Upper lobe of left lung (tissue), 6 donors: ENCODE data around the gene CENPV. TPM values are rescaled to one million over a fixed set of nuclear protein-coding genes. Genes with fewer than 3 reads are reported as not detected.
A peak's percentile ranks its signal among the peaks of the same experiment; 100 is the strongest.

Experiments used
- ATAC-seq, 2 donors: fragments of 200-7000 bp; cut with Tn5 transposase; one replicate each; pipeline ENCODE4 v1.9.1; 2022; ENCODE audit warnings: mild to moderate bottlenecking in 2 of 2, moderate library complexity in 2 of 2; ENCODE audit not compliant: low FRiP score in 2 of 2
- DNase-seq, 2 donors: peaks; one replicate each; pipeline ENCODE4 v3.0.0-alpha.2; 2019 to 2020
- H3K27ac ChIP-seq, 4 donors: fragments of 200-600 bp; sonication (generic); one replicate each; pipeline ENCODE4 v1.5.1; 2016 to 2019
- H3K27me3 ChIP-seq, 4 donors: fragments of 200-600 bp; sonication (generic); one replicate each; pipeline ENCODE4 v1.5.1; 2017 to 2019
- H3K36me3 ChIP-seq, 4 donors: fragments of 200-600 bp; sonication (generic); one replicate each; pipeline ENCODE4 v1.5.1; 2016 to 2019
- H3K4me1 ChIP-seq, 4 donors: fragments of 200-600 bp; sonication (generic); one replicate each; pipeline ENCODE4 v1.5.1; 2018 to 2019
- H3K4me3 ChIP-seq, 4 donors: fragments of 200-600 bp; sonication (generic); one replicate each; pipeline ENCODE4 v1.5.1; 2017 to 2019; ENCODE audit warnings: mild to moderate bottlenecking in 2 of 4, moderate library complexity in 1 of 4
- H3K9me3 ChIP-seq, 4 donors: fragments of 200-600 bp; sonication (generic); one replicate each; pipeline ENCODE4 v1.5.1; 2018 to 2019
- CTCF ChIP-seq, 6 experiments: fragments of 450-650 bp in 4 of 6; fragments of 200-600 bp in 2 of 6; sonication (generic) in 2 of 6; IDR thresholded peaks; one replicate each; pipeline ENCODE4 v1.5.1; 2016 to 2019; ENCODE audit warnings: antibody characterized with exemption in 6 of 6
- EP300 ChIP-seq, 4 donors: sonication (generic); formaldehyde crosslinking; IDR thresholded peaks; one replicate each; pipeline ENCODE4 v1.5.1; 2017; ENCODE audit warnings: antibody characterized with exemption in 4 of 4, control low read depth in 2 of 4
- POLR2A ChIP-seq, 4 donors: fragments of 450-650 bp; IDR thresholded peaks; one replicate each; pipeline ENCODE4 v1.5.1; 2016 to 2017; ENCODE audit warnings: antibody characterized with exemption in 4 of 4, mild to moderate bottlenecking in 2 of 4
- POLR2AphosphoS5 ChIP-seq, 2 donors: sonication (generic); formaldehyde crosslinking; IDR thresholded peaks; one replicate each; pipeline ENCODE4 v1.5.1; 2017; ENCODE audit warnings: antibody characterized with exemption in 2 of 2
- WGBS, 2 donors: methylation state at CpG; one replicate each; pipeline ENCODE4 v1.1.5; 2017 to 2018; 5-methylcytosine and 5-hydroxymethylcytosine counted together
- total RNA-seq, 6 donors: library from RNA; depleted of rRNA in 4 of 6; stranded (reverse); fragments of >200 nt in 4 of 6; gene quantifications; one replicate each; pipeline versions ENCODE4 v1.1.0 to v1.2.1, GENCODE V29; 2016 to 2021
- donor health status: DM: no; HTN: no; CAD: no; lungs with moderate emphysema.
- donor health status: DM: no; HTN: yes; CAD: no; lungs with severe emphysema.

The CENPV gene
- total RNA-seq, 6 donors from 2014 or later = 3.4 to 30.4 (median 11.1) TPM

- Histone ChIP-seq H3K9me3 (no peaks in the 10 kb centered on the region), H3K4me3 (no peak overlapping the region), H3K27me3 (no peaks in the 10 kb centered on the region), H3K27ac (no peak overlapping the region), H3K36me3 (no peaks in the 10 kb centered on the region), H3K4me1 (peaks cover 0 to 11% (median 9%) of the 10 kb centered on the region in 4 donors)
- ATAC-seq (no peak), DNase-seq (no peak)
- no peak for TF ChIP-seq EP300 (IDR thresholded peaks at IDR 0.05)
- no peak for TF ChIP-seq CTCF (IDR thresholded peaks at IDR 0.05)
- no peak for TF ChIP-seq POLR2AphosphoS5 (IDR thresholded peaks at IDR 0.05)
- no peak for TF ChIP-seq POLR2A (IDR thresholded peaks at IDR 0.05)
- 83 to 87% methylated on average over 8 of the region's 8 CpGs for WGBS, 2 donors
Observed at GRCh38 chr17:16361874-16362273, 8.6 kb upstream of the CENPV start.

GRCh38 chr17:16358394-16358793, 5.1 kb upstream of the CENPV start:
- TF ChIP-seq CTCF (IDR thresholded peaks at IDR 0.05) = no peak
- TF ChIP-seq EP300 (IDR thresholded peaks at IDR 0.05) = no peak
- no peak for TF ChIP-seq POLR2AphosphoS5 (IDR thresholded peaks at IDR 0.05)
- TF ChIP-seq POLR2A (IDR thresholded peaks at IDR 0.05) = no peak
- Histone ChIP-seq H3K36me3 (no peaks in the 10 kb centered on the region), H3K9me3 (no peaks in the 10 kb centered on the region), H3K27ac (no peak overlapping the region), H3K4me3 (no peak overlapping the region), H3K4me1 (peaks cover 3 to 5% (median 4%) of the 10 kb centered on the region in 4 donors), H3K27me3 (no peaks in the 10 kb centered on the region)
- ATAC-seq (no peak), DNase-seq (no peak)

GRCh38 chr17:16354585-16354984, 1.3 kb upstream of the CENPV start:
- peaks cover 11 to 20% (median 16%) of the 10 kb centered on the region in 4 donors for H3K4me1 ChIP-seq
- no peak overlapping the region for H3K4me3 ChIP-seq
- no peak overlapping the region for H3K27ac ChIP-seq
- DNase-seq = no peak
- no peak for ATAC-seq
- TF ChIP-seq EP300 (IDR thresholded peaks at IDR 0.05) = no peak
- no peak for TF ChIP-seq CTCF (IDR thresholded peaks at IDR 0.05)
- TF ChIP-seq POLR2A (IDR thresholded peaks at IDR 0.05) = no peak
- no peak for TF ChIP-seq POLR2AphosphoS5 (IDR thresholded peaks at IDR 0.05)
- H3K36me3 ChIP-seq = no peaks in the 10 kb centered on the region
- no peaks in the 10 kb centered on the region for H3K9me3 ChIP-seq
- WGBS, 2 donors = 94 to 98% methylated on average over 12 to 14 of the region's 14 CpGs
- H3K27me3 ChIP-seq = peaks cover 0 to 5% (median 0%) of the 10 kb centered on the region in 4 donors

- peak overlapping the region in 1 of 4 donors; percentile 75 for H3K27ac ChIP-seq
- ATAC-seq = peak; percentile 58 to 66
- H3K27me3 ChIP-seq = peaks cover 0 to 5% (median 0%) of the 10 kb centered on the region in 4 donors
- peak; percentile 31 to 92 for DNase-seq
- 0 to 3% methylated on average over 10 to 20 of the region's 75 CpGs for WGBS, 2 donors
- TF ChIP-seq EP300 (IDR thresholded peaks at IDR 0.05) = no peak
- no peak for TF ChIP-seq POLR2AphosphoS5 (IDR thresholded peaks at IDR 0.05)
- no peak for TF ChIP-seq CTCF (IDR thresholded peaks at IDR 0.05)
- TF ChIP-seq POLR2A (IDR thresholded peaks at IDR 0.05) = no peak
- H3K4me3 ChIP-seq = peak overlapping the region; percentile 73 to 78 (median 74)
- H3K36me3 ChIP-seq = peaks cover 0 to 5% (median 2%) of the 10 kb centered on the region in 4 donors
- no peaks in the 10 kb centered on the region for H3K9me3 ChIP-seq
- peaks cover 11 to 20% (median 16%) of the 10 kb centered on the region in 4 donors for H3K4me1 ChIP-seq
Observed at GRCh38 chr17:16352667-16353316, 477 bp downstream of the CENPV start.

GRCh38 chr17:16352303-16352666, 984 bp downstream of the CENPV start:
- Histone ChIP-seq H3K4me1 (peaks cover 11 to 20% (median 16%) of the 10 kb centered on the region in 4 donors), H3K27ac (no peak overlapping the region), H3K4me3 (peak overlapping the region; percentile 73 to 78 (median 74)), H3K27me3 (peaks cover 0 to 5% (median 0%) of the 10 kb centered on the region in 4 donors), H3K36me3 (peaks cover 0 to 5% (median 2%) of the 10 kb centered on the region in 4 donors), H3K9me3 (no peaks in the 10 kb centered on the region)
- peak in 1 of 2 donors; percentile 66 for ATAC-seq
- WGBS, 2 donors = 1 to 10% methylated on average over 25 of the region's 25 CpGs
- TF ChIP-seq POLR2A (IDR thresholded peaks at IDR 0.05) (no peak), CTCF (IDR thresholded peaks at IDR 0.05) (no peak), EP300 (IDR thresholded peaks at IDR 0.05) (no peak), POLR2AphosphoS5 (IDR thresholded peaks at IDR 0.05) (no peak)
- DNase-seq = peak in 1 of 2 donors; percentile 84
